Tibial artery (tissue), 4 donors: ENCODE data around the gene FGFR2.

Experiments used
- DNase-seq, 2 donors: peaks; one replicate each; pipeline ENCODE4 v3.0.0-alpha.2; 2019
- H3K27ac ChIP-seq, 2 donors: fragments of 200-600 bp; sonication (generic) in 1 of 2; 1 replicate in 1 of 2; 2 replicates in 1 of 2; pipeline ENCODE4 v1.5.1; 2018 to 2019; ENCODE audit warnings: mild to moderate bottlenecking in 1 of 2
- H3K27me3 ChIP-seq, 2 donors: fragments of 200-600 bp; sonication (generic) in 1 of 2; one replicate each; pipeline versions ENCODE4 v1.5.1 to v1.6.0; 2016 to 2019
- H3K36me3 ChIP-seq, 3 donors: fragments of 200-600 bp; sonication (generic) in 2 of 3; one replicate each; pipeline ENCODE4 v1.5.1; 2016 to 2019; ENCODE audit warnings: mild to moderate bottlenecking in 2 of 3
- H3K4me1 ChIP-seq, 4 donors: fragments of 200-600 bp; sonication (generic) in 2 of 4; 1 replicate in 3 of 4; 2 replicates in 1 of 4; pipeline ENCODE4 v1.5.1; 2016 to 2019
- H3K4me3 ChIP-seq, 2 donors: fragments of 200-600 bp; sonication (generic) in 1 of 2; 1 replicate in 1 of 2; 2 replicates in 1 of 2; pipeline ENCODE4 v1.5.1; 2018 to 2019; ENCODE audit warnings: mild to moderate bottlenecking in 2 of 2
- H3K9me3 ChIP-seq, 3 donors: fragments of 200-600 bp; sonication (generic) in 1 of 3; one replicate each; pipeline ENCODE4 v1.5.1; 2016 to 2019
- CTCF ChIP-seq, 2 experiments: fragments of 200-600 bp in 1 of 2; fragments of 450-650 bp in 1 of 2; IDR thresholded peaks; one replicate each; pipeline ENCODE4 v1.5.1; 2017 to 2019; ENCODE audit warnings: antibody characterized with exemption in 2 of 2, mild to moderate bottlenecking in 1 of 2, moderate library complexity in 1 of 2
- intact Hi-C: fragments of 100-400 bp; cut with DNase I; formaldehyde crosslinking; loops from one replicate; pipeline ENCODE4 v1.15.0; 2023; ENCODE audit warnings: low total_unique reads

The FGFR2 gene

GRCh38 chr10:121460733-121461132, 137.5 kb downstream of the FGFR2 start:
- peaks cover 0 to 63% (median 33%) of the 10 kb centered on the region in 4 donors for H3K4me1 ChIP-seq
- intact Hi-C loops = no loop called here
- H3K27ac ChIP-seq = peak overlapping the region; percentile 72 to 86
- no peak for TF ChIP-seq CTCF (IDR thresholded peaks at IDR 0.05)
- H3K4me3 ChIP-seq = no peak overlapping the region
- H3K27me3 ChIP-seq = no peaks in the 10 kb centered on the region
- H3K9me3 ChIP-seq = no peaks in the 10 kb centered on the region
- no peak for DNase-seq
- no peaks in the 10 kb centered on the region for H3K36me3 ChIP-seq

- peak overlapping the region; percentile 72 to 86 for H3K27ac ChIP-seq
- H3K4me1 ChIP-seq = peaks cover 0 to 65% (median 33%) of the 10 kb centered on the region in 4 donors
- TF ChIP-seq CTCF (IDR thresholded peaks at IDR 0.05) = no peak
- DNase-seq = peak in 1 of 2 donors; percentile 75
- H3K27me3 ChIP-seq = no peaks in the 10 kb centered on the region
- no peaks in the 10 kb centered on the region for H3K36me3 ChIP-seq
- intact Hi-C loops = loop anchor here (5.0 kb wide), 1 partner anchor 137 kb away; the partner anchor contains the start of gene FGFR2
- no peaks in the 10 kb centered on the region for H3K9me3 ChIP-seq
- peak overlapping the region in 1 of 2 donors; percentile 2 for H3K4me3 ChIP-seq
Measured at GRCh38 chr10:121459622-121460453, 138.4 kb downstream of the FGFR2 start.

- Histone ChIP-seq H3K9me3 (no peaks in the 10 kb centered on the region), H3K27ac (peak overlapping the region; percentile 72 to 86), H3K4me1 (peaks cover 0 to 61% (median 33%) of the 10 kb centered on the region in 4 donors), H3K4me3 (peak overlapping the region in 1 of 2 donors; percentile 2), H3K27me3 (no peaks in the 10 kb centered on the region), H3K36me3 (no peaks in the 10 kb centered on the region)
- intact Hi-C loops = loop anchor here (5.0 kb wide), 1 partner anchor 138 kb away; the partner anchor contains the start of gene FGFR2
- DNase-seq = no peak
- TF ChIP-seq CTCF (IDR thresholded peaks at IDR 0.05) = no peak
Measured at GRCh38 chr10:121459279-121459621, 139.0 kb downstream of the FGFR2 start.

- no peak for TF ChIP-seq CTCF (IDR thresholded peaks at IDR 0.05)
- peak overlapping the region in 1 of 2 donors; percentile 86 for H3K27ac ChIP-seq
Measured at GRCh38 chr10:121457729-121458128, 140.5 kb downstream of the FGFR2 start.

GRCh38 chr10:121455377-121455776, 142.9 kb downstream of the FGFR2 start:
- TF ChIP-seq CTCF (IDR thresholded peaks at IDR 0.05) = no peak
- intact Hi-C loops = loop anchor here (5.0 kb wide), 1 partner anchor 142 kb away; the partner anchor contains the start of gene FGFR2
- Histone ChIP-seq H3K27ac (peak overlapping the region in 1 of 2 donors; percentile 11), H3K27me3 (no peaks in the 10 kb centered on the region), H3K9me3 (no peaks in the 10 kb centered on the region), H3K4me1 (peaks cover 0 to 40% (median 23%) of the 10 kb centered on the region in 4 donors), H3K4me3 (no peak overlapping the region), H3K36me3 (no peaks in the 10 kb centered on the region)
- DNase-seq = no peak

More at GRCh38 chr10:121457729-121458128, 140.5 kb downstream of the FGFR2 start:
- no peak for DNase-seq
- intact Hi-C loops = loop anchor here (5.0 kb wide), 1 partner anchor 140 kb away; the partner anchor contains the start of gene FGFR2
- H3K9me3 ChIP-seq = no peaks in the 10 kb centered on the region
- no peaks in the 10 kb centered on the region for H3K27me3 ChIP-seq
- no peak overlapping the region for H3K4me3 ChIP-seq
- H3K36me3 ChIP-seq = no peaks in the 10 kb centered on the region
- peaks cover 0 to 50% (median 28%) of the 10 kb centered on the region in 4 donors for H3K4me1 ChIP-seq
